Activated gamma-delta T cell treated with anti-CD3 and anti-CD28 coated beads, Interleukin-2, amount 50 U/mL, for 16 hours (primary cell): ENCODE results near the gene ZNF784.

Source experiments
- DNase-seq: peaks from one replicate; pipeline ENCODE4 v3.0.0-alpha.2; 2020; ENCODE audit warnings: low read depth

Gene ZNF784

DNA sequence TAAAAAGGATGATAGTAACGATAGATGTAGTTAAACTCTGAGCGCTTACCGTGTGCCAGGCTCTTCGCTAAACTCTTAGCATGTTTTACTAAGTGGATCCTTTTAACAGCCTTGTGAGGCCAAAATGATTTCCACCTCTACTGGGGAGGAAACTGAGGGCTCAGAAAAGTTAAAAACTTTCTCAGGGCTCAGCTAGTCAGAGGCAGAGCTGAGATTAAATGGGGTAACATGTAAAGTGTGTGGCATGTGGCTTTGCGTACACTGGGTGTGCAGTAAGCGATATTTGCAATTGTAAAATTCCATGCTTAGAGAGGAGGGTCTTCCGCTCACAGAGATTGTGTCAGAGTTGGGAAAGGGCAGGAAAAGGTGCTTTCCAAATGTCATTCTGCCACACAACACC lies 32.2 kb upstream of the ZNF784 start:
- DNase-seq = no peak

DNA sequence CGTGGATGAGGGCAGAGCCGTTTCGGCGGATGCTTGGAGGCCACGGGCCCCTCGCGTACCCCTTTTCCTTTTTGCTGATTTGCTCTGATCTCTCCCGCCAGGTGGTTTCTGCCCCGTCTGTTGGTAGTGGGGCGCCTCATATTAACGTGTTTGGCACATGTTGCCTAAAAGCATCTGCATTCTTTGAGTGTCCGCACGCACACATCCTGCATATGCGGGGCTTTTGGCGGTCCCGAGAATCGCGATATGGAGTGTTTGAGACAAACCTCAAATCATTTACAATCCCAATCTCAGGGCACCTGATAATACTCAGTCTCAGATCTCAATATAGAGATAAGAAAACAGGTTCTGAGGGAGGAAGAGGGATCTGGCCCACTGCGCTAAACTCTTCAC lies 31.3 kb upstream of the ZNF784 start:
- no peak for DNase-seq

DNA sequence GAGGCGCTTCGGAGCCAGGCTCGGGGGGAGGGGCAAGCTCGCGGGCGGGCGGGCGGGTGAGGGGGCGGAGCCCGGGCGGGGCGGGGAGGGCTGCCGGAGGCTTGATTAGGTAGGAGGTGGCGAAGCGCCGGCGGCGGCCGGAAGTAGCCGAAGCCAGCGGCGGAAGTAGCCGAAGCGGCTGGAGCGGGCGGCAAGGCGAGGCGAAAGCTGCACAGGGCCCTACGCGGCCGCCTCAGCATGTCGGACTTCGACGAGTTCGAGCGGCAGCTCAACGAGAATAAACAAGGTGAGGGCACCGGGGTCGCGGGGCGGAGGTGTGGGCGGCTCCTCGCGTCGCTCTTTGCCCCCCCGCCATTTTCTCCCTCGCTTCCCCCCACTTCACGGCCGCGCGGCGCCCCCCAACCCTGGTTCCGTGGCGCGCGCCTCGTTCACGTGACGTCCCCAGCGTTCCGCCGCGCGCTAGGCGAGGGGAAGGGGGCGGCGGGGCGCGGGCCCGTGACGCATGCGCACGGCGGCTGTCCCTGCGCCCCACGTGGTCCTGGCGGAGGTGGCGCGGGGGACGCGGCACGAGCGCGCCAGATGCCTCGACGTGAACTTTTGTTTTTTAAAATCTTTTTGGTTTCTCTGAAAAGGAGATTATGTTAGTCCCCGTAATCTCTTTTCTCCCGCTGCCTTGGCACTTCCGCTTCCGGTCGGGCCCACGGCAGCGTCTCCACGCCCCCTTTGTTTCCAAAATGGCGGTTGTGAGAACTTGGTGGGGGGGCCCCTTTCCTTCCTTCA lies 30.7 kb upstream of the ZNF784 start, which contains the start of gene U2AF2:
Gene U2AF2 (plus strand): TSS at position 168 of the 780 bp plus-strand sequence. CDS start 70 bp downstream, at position 238.
- DNase-seq = peak; percentile 94

DNA sequence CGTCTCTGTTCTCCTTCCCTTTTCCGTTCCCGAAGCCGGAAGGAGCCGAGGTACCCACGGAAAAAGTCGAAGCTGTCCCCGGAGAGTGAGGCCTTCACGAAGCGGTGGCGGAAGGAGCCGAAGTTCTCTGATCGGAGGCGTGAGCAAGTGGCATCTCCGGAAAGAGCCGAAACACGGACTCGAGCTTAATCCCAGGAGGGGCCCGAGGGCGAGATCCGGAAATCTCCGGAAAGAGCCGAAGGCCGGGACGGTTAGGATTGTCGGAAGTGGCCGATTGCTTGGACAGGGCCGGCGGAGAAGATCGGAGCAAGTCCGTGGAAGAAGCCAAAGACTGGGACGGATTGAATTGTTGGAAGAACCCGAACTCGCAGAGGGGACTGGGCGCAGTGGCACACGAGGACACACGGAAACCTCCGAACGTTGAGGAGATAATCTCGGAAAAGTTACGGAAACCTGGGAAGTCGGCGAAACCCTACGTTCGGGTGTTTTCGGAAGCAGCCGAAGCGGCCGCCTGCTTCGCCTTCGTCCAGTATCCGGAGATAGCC lies 30.0 kb upstream of the ZNF784 start:
- peak; percentile 98 for DNase-seq

DNA sequence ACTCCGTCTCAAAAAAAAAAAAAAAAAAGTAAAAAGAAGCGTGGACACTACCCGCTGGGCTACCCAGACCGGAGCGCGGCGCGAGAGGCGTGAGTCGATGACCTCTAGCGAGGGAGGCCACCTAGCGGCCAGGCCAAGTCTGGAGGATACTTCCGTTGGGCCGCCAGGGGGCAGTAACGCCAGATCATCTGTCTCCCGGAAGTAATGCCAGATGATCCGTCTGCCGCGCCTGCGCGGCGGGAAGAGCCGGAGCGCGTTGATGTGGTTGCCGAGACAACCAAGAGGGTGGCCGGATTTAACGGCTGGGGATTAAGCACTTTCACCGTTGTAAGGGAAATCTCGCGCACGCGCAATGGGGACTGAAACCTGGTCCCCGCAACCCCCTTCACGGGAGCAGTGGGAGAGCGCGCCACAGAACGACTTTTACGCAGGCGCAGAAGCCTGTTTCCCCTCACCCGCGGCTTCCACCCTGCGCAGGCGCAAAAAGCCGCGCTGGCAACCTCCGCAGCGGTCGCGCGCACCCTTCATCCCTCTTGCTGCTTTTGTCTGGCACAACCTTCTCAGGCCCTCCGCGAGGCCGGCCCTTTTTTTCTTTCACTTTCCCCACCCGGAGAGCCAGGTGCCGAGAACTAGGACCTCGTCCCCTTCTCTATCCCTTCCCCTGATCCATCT lies 29.4 kb upstream of the ZNF784 start:
- DNase-seq = peak; percentile 99

DNA sequence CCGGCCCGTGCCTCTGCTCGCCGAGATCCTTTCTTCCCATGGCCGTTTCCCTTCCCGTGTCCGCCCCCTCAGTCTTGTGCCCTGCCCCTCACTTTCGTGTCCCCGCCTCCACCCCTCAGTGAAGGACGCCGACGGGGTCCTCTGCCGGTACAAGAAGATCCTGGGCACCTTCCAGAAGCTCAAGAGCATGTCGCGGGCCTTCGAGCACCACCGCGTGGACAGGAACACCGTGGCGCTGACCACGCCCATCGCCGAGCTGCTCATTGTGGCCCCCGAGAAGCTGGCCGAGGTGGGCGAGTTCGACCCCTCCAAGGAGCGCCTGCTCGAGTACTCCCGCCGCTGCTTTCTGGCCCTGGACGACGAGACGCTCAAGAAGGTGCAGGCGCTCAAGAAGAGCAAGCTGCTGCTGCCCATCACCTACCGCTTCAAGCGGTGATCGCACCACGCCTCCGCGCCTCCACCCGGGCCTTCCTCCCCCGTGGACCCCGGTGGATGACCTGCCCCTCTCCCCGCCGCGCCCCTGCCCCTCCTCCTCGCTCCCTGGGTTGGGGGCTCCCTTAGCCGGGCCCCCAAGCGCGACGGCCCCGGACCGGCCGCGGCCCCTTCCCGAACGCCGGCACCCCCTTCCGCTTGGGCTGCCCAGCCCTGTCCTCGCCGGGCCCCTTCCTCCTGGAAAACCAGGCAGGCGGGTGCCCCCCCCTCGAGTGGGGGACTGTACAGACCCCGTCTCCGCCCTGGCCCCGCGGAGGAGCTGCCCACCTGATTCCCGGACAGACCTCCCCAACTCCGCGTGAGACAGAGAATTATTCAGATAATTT lies 28.2 kb upstream of the ZNF784 start:
- DNase-seq = no peak

DNA sequence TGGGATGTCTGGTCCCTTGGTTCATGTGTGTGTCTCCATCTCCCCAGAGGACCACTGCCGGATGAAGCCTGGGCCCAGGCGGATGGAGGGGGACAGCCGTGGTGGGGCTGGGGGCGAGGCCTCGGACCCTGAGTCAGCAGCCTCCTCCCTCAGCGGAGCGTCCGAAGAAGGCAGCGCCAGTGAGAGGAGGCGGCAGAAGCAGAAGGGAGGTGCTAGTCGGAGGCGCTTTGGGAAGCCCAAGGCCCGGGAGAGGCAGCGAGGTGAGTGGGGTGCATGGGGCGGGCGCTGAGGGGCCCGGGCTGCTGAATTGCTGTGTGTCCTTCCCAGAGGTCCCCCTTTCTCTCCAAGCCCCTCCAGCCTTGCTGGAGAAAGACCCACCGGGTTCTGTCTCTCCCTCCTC lies 26.9 kb upstream of the ZNF784 start:
- DNase-seq = no peak

DNA sequence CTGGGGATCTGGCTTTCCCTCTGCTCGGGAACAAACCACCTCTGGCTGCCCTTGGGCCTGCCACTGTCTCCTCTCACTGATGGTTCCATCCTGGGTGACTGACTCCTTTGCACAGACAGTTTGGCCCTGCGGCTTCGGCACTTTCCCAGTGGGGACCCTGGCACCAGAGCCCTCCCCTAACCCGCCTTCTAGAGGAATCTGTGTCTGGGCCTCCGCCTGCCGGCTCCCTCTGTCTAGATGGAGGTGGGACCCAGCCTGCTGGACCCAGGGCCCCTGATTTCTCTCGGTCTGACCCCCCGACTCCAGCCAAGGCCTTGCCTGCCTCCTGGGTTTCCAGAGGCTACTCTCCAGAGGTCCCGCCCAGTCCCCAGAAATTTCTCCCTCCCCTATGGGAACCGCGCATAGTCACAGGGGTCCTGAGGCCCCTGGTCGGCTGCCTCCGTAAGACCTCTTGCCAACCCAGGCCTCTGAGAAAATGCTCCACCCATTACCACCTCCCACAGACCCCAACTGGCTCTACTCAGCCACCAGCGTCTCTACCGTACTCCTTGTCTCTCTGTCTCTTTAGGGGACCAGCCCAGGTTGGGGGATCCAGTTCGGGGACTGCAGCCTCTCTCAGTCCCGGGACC lies 26.4 kb upstream of the ZNF784 start:
- no peak for DNase-seq

DNA sequence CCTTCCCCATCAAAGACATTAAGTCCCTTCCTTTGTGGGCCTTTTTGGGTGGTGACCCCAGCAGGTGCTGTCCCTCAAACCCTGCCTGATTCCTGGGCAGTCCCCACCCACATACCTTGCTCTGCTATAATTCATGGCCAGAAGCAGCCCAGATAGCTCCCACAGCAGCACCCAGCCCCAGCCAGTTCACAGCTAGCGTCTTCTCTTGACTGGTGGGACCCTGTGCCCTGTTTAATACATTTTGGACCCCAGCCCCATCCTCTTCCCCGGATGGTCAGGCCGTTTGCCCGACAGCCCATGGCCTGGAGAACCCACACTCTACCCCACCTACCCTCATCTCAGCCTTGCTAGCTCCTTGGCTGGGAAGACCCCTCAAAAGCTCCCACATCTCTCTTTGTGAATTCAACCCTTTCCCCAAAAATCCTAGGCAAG lies 25.8 kb upstream of the ZNF784 start:
- DNase-seq = no peak

DNA sequence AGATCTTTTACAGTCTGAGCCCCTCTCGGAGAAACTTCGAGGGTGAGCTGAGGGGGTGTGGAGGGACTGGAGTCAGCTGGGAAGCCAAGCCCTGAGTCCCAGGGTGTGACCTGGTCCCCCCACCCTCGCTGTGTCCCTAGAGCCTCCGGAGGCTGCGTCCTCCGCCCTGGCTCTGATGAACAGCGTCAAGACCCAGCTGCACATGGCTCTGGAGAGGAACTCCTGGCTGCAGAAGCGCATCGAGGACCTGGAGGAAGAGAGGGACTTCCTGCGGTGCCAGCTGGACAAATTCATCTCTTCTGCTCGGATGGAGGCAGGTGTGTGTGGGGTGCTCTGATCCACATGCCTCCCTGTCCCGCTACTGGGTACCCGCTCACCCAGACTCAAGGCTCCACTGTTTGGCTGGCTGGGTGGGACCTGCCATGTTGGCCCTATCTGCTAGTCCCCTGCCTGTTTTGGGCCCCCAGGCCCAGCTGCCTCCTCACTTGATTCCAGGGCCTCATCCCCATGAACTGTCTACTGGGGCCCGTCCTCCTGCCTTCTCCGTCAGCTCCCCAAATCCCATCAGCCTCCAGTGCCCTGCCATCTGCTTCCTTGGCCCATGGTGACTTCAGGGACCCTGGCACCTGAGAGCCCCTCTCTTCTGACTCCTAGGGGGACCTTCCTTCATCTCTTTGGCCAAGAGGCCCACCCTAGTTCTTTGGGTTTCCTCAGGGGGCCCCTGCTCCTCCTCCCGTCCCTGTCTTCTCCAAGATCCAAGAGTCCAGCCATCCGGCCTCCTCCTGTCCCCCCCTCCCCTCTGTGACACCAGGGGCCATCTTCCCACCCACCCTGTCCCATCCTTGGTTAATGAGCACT lies 25.1 kb upstream of the ZNF784 start:
- no peak for DNase-seq

DNA sequence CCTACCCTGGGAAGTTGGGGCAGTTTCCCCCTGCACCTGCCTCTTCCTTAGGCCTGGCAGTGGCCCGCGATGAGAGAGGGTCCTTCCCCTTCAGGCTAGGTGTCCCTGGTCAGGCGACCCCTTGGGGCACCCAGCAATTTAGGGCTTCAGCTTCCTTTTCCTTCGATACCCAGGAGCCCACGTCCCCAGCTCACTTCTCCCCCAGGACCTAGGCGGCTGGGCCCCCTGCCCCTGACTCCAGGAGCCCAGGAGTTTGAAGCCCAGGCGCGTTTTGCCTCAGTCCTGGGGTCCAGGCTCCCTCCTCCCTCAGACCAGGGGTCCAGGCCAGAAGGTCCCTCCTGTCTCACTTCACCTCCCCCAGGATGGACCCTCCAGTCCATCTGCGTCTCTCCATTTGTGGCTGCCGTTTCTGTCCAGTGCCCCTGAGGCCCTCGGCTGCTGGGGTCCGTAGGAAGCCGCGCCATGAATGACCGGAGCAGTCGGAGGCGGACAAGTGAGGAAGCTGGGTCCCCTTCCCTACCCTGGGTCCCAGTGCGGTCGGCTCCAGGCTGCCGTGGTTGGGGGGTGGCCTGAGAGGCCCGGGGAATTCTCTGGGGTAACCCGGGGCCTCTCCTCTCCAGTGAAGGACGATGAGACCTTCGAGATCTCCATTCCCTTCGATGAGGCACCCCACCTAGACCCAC lies 24.4 kb upstream of the ZNF784 start:
- DNase-seq = no peak

DNA sequence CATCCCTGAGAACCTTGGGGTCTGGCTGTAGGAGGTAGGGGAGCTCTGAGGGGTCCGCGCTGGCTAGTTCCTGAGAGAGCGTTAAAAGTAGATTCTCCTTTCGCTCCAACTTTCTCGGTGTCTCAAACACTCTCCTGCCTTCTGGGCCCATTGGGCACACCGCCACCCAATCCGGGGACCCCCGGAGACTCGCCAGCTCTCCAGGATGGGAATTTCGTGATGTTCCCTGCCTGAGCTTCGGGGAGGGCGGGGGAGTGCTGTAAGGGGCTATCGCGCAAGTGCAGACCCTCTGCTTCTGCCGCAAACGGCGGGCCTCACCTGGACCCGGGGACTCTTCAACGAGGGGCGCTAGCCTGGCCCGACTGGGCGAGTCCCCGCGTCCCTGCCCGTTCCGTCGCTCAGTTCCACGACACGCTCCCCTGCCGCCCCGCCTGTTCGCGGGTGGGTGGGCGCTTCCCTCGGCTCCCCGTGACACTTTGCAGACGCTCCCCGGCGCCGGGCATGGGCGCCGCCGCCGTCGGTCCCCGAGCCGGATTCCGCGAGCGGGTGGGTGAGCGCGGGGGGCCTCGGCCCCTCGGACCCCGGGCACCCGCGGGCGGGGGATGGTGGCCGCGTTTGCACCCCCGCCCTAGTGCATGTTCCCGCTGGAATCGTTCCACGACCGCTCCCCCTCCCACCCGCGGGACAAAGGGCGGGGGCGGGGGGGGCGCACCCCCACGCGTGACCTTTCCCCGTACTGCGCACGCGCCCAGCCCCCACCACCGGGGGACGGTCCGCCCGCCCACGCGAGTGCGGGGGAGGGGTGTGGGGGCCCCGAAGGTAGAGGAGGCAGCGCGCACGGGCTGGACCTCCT lies 23.6 kb upstream of the ZNF784 start, which contains the start of gene CCDC106:
Gene CCDC106 (plus strand): TSS at position 481 of the 853 bp plus-strand sequence. CDS start 835 bp downstream, outside the sequence.
- DNase-seq = no peak

DNA sequence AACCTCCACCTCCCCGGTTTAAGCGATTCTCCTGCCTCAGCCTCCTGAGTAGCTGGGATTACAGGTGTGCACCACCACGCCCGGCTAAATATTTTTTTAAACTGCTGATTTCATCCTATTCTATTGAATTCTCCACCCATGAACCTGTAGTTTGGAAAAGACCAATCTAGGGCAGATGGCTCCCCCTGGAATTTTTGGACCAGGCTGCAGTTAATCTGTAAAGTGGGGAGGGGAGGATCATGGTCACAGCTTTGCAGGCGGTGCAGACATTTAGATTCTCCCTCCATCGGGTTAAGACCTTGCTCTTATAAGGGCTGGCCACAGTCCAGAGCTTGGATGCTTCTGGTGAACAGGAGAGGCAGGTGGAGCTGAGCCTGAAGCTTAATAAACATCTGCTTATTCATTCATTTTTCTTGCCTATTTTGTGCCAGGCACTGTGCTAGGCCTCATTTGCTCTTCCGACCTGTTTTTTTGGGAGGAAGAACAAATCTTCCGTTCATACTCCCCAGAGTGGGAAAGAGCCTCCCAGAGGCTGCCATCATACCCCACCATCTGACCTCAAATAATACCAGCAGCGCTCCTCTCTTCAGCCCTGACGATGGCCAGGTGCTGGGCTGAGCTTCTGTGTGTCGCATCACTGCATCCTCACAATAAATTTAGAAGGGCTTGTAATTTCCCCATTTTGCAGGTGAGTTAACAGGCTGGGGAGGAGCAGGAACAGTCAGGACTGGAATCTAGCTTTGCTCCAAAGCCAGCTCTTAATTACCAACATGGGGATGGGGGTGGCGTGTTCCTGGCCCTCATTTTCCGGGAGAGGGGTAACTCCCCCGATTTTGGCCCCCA lies 22.7 kb upstream of the ZNF784 start:
- DNase-seq = no peak

DNA sequence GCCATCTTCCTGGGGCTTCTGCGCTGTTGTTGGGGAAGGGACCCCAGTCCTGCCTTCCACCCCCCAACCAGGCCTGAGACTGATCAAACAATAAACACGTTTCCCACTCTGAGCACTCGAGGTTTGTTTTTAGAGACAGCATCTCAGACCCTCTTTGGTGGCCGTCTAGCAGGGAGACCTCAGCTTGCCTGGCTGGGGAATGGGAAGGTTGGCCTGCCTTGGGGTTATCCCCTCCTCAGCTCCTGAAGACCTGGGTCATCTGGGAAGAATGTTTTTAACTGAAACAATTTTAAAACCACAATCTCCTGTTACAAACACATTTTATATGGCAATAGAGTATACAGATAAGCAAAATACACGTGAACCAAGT lies 21.1 kb upstream of the ZNF784 start:
- no peak for DNase-seq

DNA sequence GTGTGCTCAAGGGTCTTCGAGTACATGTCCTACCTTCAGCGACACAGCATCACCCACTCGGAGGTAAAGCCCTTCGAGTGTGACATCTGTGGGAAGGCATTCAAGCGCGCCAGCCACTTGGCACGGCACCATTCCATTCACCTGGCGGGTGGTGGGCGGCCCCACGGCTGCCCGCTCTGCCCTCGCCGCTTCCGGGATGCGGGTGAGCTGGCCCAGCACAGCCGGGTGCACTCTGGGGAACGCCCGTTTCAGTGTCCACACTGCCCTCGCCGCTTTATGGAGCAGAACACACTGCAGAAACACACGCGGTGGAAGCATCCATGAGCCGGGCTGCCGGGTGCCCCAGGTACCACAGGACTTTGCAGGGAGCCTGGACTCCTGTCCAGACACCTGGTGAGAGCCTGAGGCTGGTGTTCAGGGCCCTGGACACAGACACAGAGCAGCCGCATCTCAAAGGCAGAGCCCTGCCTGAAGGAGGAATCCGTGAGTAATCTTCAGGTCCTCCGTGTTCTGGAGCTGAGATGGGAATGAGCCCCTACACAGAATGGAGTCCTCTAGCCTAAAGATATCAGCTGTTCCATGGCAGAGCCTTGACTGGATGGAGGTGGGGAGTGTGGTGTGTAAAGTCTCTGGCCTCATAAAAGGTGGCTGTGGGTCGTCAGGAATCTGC lies 20.6 kb upstream of the ZNF784 start:
- no peak for DNase-seq

DNA sequence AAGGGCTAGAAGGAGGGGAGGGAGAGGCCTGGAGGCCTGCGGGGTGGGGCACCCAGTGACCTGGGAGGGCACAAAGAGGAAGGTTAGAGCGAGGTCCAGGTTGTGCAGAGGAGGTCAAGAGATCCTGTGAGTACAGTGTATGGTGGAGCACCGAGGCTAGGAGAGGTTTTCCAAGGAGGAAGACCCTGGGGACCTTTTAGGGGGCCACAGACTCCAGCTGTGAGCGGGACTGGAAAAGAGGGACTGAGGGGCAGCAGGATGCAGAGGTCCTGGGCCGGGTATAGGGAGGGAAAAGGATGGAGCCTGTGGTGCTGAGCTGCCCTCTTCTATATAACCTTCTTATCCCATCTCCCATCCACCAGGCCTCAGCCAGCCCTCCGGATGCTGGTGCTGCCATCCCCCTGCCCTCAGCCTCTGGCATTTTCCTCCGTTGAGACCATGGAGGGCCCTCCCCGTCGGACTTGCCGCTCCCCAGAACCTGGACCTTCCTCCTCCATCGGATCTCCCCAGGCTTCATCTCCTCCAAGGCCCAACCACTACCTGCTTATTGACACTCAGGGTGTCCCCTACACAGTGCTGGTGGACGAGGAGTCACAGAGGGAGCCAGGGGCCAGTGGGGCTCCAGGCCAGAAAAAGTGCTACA lies 19.9 kb upstream of the ZNF784 start:
- DNase-seq = no peak

DNA sequence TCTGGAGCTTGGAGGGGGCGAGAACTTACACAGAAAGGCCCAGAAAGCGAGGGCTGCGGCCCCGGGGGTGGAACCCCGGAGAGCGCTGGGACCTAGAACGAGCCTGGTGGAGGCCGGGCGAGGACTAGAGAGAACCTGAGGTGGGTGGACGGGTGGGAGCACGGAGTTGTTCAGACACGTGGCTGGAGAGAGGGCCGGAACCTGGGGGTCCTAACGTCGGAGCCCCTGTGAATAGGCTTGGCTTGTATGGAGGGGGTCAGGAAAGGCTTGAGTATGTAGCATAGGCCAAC lies 19.5 kb upstream of the ZNF784 start:
- no peak for DNase-seq
